Testis (tissue), 3 donors: ENCODE measurements around the gene TOX2. TPM values are rescaled to one million over a fixed set of nuclear protein-coding genes. Genes with fewer than 3 reads are reported as not detected.
A peak's percentile ranks its signal among the peaks of the same experiment; 100 is the strongest.

ENCODE experiments used
- DNase-seq: peaks from one replicate; pipeline ENCODE4 v3.0.0-alpha.2; 2019
- H3K27ac ChIP-seq, 2 donors: fragments of 200-600 bp; sonication (generic); one replicate each; pipeline ENCODE4 v1.5.1; 2019
- H3K27me3 ChIP-seq: fragments of 200-600 bp; sonication (generic); one replicate; pipeline ENCODE4 v1.5.1; 2019
- H3K36me3 ChIP-seq: fragments of 200-600 bp; sonication (generic); one replicate; pipeline ENCODE4 v1.5.1; 2017; ENCODE audit warnings: low read depth; ENCODE audit errors: missing control alignments
- H3K4me1 ChIP-seq: fragments of 200-600 bp; sonication (generic); one replicate; pipeline ENCODE4 v1.5.1; 2019
- H3K4me3 ChIP-seq, 2 donors: fragments of 200-600 bp; sonication (generic); one replicate each; pipeline ENCODE4 v1.5.1; 2017 to 2019
- H3K9me3 ChIP-seq: fragments of 200-600 bp; sonication (generic); one replicate; pipeline ENCODE4 v1.5.1; 2017
- POLR2A ChIP-seq: fragments of 450-650 bp; IDR thresholded peaks from one replicate; pipeline ENCODE4 v1.6.1; 2017; ENCODE audit warnings: antibody characterized with exemption, mild to moderate bottlenecking, moderate library complexity
- WGBS, 2 donors: methylation state at CpG; one replicate each; pipeline ENCODE4 v1.1.5; 2018; 5-methylcytosine and 5-hydroxymethylcytosine counted together
- intact Hi-C: fragments of 100-400 bp; cut with DNase I; formaldehyde crosslinking; loops from one replicate; pipeline ENCODE4 v1.15.1; 2023; ENCODE audit warnings: low total_unique reads
- polyA plus RNA-seq: library from polyadenylated mRNA; stranded (reverse); fragments of 350-450 nt; fragmentation: Illumina TruSeq; extraction: RNeasy Lipid Tissue Mini Kit (QIAGEN cat#74804); gene quantifications from one replicate; pipeline ENCODE4 v1.2.3, GENCODE V29; 2014; ENCODE audit warnings: low read depth, low replicate concordance; ENCODE audit not compliant: insufficient read depth
- total RNA-seq, 2 donors: library from RNA; depleted of rRNA; stranded (reverse); fragments of >200 nt; gene quantifications; one replicate each; pipeline ENCODE4 v1.2.3, GENCODE V29; 2016
- TF ChIP-seq, protein P1 (sequence below), 3 experiments: fragments of 450-650 bp in 2 of 3; fragments of 200-600 bp in 1 of 3; sonication (generic) in 1 of 3; IDR thresholded peaks; one replicate each; pipeline ENCODE4 v1.5.1; 2016 to 2019; ENCODE audit warnings: antibody characterized with exemption in 3 of 3, mild to moderate bottlenecking in 2 of 3, moderate library complexity in 1 of 3

The TOX2 gene
- total and polyA plus RNA-seq, 3 donors from 2014 or later, result 43.8 to 67.0 (median 48.1) TPM

DNA sequence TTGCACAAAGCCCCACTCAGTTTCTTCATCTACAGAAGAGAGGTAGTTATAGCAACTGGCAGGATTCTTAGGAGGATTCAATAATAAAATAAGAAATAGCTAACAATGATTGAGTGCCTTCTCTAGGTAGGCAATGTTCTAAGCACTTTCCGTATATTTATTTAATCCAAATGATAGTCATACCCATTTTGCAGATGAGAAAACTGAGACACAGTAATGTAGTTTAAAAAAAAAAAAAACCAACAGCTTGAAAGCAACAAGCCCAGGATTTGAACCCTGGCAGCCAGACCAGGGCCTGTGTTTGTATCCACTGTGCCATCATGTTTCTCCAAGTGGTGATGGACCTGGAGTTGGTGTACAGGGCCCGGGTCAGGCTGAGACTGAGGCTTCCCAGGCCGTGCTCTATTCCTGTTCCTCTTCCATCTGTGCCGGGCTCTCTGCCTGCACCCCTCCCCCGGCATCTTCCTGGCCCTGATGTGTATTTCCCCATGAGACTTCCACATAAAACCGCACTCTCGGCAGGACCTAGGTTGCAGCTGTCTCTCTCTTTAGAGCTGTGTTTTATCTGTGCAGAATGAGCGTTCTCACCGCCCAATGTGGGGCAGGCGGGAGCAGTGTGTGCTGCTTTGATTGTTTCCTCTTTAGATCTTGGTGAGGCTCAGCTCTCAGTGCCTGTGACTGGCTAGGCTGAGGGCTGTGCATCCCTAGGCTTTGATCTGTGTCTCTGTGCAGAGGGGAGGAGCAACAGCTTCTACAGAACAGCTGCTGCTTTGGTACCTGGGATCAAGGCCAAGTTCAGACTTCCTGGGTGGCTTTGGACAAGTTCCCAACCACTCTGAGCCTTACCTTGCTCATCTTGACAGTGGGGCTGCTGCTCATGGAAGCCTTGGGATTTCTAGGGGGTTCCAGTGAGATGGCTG lies 49.5 kb downstream of the TOX2 start:
- TF ChIP-seq, protein P1, sequence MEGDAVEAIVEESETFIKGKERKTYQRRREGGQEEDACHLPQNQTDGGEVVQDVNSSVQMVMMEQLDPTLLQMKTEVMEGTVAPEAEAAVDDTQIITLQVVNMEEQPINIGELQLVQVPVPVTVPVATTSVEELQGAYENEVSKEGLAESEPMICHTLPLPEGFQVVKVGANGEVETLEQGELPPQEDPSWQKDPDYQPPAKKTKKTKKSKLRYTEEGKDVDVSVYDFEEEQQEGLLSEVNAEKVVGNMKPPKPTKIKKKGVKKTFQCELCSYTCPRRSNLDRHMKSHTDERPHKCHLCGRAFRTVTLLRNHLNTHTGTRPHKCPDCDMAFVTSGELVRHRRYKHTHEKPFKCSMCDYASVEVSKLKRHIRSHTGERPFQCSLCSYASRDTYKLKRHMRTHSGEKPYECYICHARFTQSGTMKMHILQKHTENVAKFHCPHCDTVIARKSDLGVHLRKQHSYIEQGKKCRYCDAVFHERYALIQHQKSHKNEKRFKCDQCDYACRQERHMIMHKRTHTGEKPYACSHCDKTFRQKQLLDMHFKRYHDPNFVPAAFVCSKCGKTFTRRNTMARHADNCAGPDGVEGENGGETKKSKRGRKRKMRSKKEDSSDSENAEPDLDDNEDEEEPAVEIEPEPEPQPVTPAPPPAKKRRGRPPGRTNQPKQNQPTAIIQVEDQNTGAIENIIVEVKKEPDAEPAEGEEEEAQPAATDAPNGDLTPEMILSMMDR (IDR thresholded peaks at IDR 0.05), result no peak
- TF ChIP-seq POLR2A, result no peak
- Histone ChIP-seq H3K4me3 (no peak overlapping the region), H3K27ac (no peak overlapping the region), H3K9me3 (no peaks in the 10 kb centered on the region), H3K36me3 (no peaks in the 10 kb centered on the region), H3K27me3 (no peaks in the 10 kb centered on the region), H3K4me1 (peaks cover 6% of the 10 kb centered on the region)
- 18 to 40% methylated on average over 9 to 10 of the region's 10 CpGs for WGBS, 2 donors
- peak; percentile 66 for DNase-seq
- intact Hi-C loops, result no loop called here

DNA sequence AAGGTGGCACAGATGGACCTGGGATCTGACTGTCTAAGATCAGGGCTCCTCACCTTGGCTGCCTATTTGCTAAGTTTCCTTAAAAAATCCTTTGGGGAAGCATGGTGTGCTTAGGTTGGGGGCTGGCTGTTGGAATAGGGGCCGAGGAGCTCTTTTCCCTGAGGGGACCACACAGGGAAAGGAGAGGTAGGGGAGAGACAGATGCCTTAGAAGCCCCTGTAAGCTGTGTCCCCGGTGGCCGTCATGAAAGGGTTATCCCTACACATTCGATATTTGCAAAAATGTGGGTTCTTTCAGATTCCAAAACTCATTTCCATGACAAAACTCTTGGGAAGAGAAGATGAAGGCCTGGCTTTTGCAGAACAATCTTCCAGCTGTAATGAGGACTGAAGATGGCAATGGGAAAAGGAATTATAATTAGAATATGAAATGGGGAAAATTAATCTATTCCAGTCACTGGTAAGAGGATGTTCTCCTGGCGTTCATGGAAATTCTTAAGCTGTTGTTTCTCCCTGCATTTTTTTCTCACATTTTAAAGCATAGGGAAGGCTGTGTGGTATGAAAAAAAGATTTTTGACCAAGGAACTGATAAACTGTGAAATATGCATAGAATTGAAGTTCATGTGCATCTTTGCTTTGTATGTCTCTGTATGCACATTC lies 53.8 kb downstream of the TOX2 start:
- no peak for TF ChIP-seq POLR2A
- TF ChIP-seq, protein P1 (IDR thresholded peaks at IDR 0.05), result no peak
- no peak overlapping the region for H3K4me3 ChIP-seq
- WGBS, 2 donors, result 57 to 73% methylated on average over 5 of the region's 5 CpGs
- no peaks in the 10 kb centered on the region for H3K9me3 ChIP-seq
- no peak for DNase-seq
- intact Hi-C loops, result no loop called here
- H3K27me3 ChIP-seq, result no peaks in the 10 kb centered on the region
- H3K27ac ChIP-seq, result no peak overlapping the region
- no peaks in the 10 kb centered on the region for H3K4me1 ChIP-seq
- no peaks in the 10 kb centered on the region for H3K36me3 ChIP-seq

DNA sequence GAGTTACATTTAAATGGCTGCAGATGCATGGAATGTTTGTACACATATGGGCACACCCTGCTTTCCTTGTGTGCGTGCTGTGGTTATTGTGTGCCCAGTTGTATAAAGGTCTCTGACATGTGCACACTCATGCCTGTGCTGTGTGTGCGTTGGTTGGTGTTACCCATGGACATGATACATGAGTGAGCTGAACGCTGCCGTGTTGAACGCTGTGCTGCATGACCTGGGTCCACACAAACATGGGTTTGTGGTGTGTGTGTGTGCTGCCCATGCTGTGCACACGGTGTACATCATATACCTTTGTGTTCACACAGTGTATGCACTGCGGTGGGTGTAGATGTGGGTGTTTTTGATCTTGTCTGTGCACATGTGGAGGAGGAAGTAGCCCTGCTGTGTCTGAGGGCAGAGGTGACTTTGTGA lies 54.4 kb downstream of the TOX2 start:
- intact Hi-C loops, result no loop called here
- DNase-seq, result no peak
- Histone ChIP-seq H3K36me3 (no peaks in the 10 kb centered on the region), H3K9me3 (no peaks in the 10 kb centered on the region), H3K27ac (no peak overlapping the region), H3K4me1 (no peaks in the 10 kb centered on the region), H3K27me3 (no peaks in the 10 kb centered on the region), H3K4me3 (no peak overlapping the region)
- TF ChIP-seq, protein P1 (IDR thresholded peaks at IDR 0.05), result no peak
- TF ChIP-seq POLR2A, result no peak
- WGBS, 2 donors, result 85 to 91% methylated on average over 6 to 7 of the region's 7 CpGs

DNA sequence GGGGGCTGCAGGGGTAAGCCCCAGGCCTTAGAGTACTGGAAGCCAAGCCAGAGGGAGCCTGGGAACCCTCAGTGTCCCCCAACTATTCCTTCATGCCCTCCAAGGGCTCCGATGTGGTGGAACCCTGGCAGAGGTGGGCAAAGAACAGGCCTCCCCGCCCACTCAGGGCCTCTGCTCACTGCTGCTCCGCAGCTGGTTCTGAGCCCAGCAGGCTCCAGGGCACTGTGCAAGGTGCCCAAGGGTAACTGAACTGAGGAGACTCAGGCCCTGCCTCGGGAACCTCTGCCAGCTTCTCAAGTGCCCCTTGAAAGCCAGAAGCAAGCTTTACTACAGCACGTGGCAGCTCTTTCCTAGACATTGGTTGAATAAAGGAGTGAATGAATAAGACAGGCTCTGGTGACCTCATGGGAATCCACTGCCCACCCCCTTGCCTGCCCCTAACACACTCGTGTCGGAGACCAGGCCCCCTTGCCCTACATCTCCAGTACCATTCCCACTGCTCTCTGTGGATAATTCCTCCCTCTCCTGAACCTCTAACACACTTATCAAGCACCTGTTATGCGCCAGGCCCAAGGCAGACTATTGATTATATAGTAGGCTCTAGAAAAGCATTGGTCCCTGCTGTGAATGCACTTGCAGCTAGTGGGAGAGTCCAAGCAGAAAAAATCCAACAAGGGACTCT lies 55.0 kb downstream of the TOX2 start:
- H3K4me3 ChIP-seq, result no peak overlapping the region
- no peaks in the 10 kb centered on the region for H3K4me1 ChIP-seq
- H3K27ac ChIP-seq, result no peak overlapping the region
- no peaks in the 10 kb centered on the region for H3K27me3 ChIP-seq
- H3K9me3 ChIP-seq, result no peaks in the 10 kb centered on the region
- intact Hi-C loops, result no loop called here
- TF ChIP-seq, protein P1 (IDR thresholded peaks at IDR 0.05), result no peak
- no peak for TF ChIP-seq POLR2A
- H3K36me3 ChIP-seq, result no peaks in the 10 kb centered on the region
- DNase-seq, result no peak
- WGBS, 2 donors, result 86 to 91% methylated on average over 8 of the region's 8 CpGs
